VCaP (cell line): Measurements from ENCODE around the gene GDF15.
"Not testable (repeated sequence)": the region's sequence is repeated elsewhere in the genome, so short reads cannot be mapped to it uniquely, and the experiment has no call there.

Experiments
- H3K27ac ChIP-seq: fragments of 450-650 bp; 2 replicates; pipeline ENCODE4 v1.5.1; 2017
- TF ChIP-seq, protein P1 (sequence below): fragments of 450-650 bp; conservative IDR thresholded peaks from 2 replicates; pipeline ENCODE4 v1.5.1; 2017; ENCODE audit warnings: mild to moderate bottlenecking, moderate library complexity

Gene GDF15

DNA sequence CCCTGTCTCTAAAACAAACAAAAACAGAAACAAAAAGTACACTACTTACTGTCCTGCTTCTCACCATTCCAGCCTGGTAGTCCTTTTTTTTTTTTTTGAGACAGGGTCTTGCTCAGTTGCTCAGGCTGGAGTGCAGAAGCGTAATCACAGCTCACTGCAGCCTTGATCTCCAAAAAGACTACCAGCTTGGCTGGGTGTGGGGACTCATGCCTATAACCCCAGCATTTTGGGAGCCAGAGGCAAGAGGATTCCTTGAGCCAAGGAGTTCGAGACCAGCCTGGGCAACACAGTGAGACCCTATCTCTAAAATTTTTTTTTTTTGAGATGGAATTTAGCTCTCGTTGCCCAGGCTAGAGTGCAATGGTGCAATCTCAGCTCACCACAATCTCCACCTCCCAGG lies 5.1 kb upstream of the GDF15 start:
- H3K27ac ChIP-seq, result peak overlapping the region; percentile 93
- TF ChIP-seq, protein P1, sequence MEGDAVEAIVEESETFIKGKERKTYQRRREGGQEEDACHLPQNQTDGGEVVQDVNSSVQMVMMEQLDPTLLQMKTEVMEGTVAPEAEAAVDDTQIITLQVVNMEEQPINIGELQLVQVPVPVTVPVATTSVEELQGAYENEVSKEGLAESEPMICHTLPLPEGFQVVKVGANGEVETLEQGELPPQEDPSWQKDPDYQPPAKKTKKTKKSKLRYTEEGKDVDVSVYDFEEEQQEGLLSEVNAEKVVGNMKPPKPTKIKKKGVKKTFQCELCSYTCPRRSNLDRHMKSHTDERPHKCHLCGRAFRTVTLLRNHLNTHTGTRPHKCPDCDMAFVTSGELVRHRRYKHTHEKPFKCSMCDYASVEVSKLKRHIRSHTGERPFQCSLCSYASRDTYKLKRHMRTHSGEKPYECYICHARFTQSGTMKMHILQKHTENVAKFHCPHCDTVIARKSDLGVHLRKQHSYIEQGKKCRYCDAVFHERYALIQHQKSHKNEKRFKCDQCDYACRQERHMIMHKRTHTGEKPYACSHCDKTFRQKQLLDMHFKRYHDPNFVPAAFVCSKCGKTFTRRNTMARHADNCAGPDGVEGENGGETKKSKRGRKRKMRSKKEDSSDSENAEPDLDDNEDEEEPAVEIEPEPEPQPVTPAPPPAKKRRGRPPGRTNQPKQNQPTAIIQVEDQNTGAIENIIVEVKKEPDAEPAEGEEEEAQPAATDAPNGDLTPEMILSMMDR, result no peak

DNA sequence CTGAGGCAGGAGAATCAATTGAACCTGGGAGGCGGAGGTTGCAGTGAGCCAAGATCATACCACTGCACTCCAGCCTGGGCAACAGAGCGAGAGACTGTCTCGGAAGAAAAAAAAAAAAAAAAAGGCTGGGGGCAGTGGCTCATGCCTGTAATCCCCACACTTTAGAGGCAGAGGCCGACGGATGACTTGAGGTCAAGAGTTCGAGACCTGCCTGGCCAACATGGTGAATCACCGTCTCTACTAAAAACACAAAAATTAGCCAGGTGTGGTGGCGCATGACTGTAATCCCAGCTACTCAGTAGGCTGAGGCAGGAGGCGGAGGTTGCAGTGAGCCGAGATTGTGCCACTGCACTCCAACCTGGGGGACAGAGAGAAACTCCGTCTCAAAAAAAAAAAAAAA lies 2.3 kb upstream of the GDF15 start:
- not testable (repeated sequence) for H3K27ac ChIP-seq

DNA sequence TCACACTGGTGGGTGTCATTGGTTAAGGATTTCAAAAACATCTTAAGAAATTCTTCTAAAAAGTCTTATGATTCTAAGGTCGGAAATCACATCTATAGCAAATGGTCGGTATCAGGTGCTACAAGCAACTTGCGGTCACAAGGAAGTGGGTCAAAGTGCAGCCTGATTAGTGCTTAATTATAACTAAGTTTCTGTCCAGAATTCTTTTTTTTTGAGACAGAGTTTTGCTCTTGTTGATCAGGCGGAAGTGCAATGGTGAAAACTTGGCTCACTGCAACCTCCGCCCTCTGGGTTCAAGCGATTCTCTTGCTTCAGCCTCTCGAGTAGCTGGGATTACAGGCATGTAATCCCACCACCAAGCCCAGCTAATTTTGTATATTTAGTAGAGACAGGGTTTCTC lies 1.2 kb upstream of the GDF15 start:
- TF ChIP-seq, protein P1, result no peak
- H3K27ac ChIP-seq, result peak overlapping the region; percentile 51; the same call in 1 of the 2 replicates

DNA sequence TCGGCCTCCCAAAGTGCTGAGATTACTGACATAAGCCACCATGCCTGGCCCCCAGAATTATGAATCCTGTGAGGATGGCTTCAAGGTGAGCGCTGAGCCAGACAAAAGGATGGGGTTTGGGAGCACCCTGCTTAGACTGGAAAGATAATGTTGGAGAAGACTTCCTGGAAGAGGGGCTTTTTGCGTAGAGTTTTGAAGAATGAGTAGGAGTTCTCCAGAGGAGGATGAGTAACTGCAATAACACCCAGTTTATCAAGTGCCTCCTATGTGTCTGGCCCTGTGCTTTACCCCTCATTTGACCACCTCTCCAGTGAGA lies 641 bp upstream of the GDF15 start:
- TF ChIP-seq, protein P1, result no peak
- H3K27ac ChIP-seq, result peak overlapping the region; percentile 51

DNA sequence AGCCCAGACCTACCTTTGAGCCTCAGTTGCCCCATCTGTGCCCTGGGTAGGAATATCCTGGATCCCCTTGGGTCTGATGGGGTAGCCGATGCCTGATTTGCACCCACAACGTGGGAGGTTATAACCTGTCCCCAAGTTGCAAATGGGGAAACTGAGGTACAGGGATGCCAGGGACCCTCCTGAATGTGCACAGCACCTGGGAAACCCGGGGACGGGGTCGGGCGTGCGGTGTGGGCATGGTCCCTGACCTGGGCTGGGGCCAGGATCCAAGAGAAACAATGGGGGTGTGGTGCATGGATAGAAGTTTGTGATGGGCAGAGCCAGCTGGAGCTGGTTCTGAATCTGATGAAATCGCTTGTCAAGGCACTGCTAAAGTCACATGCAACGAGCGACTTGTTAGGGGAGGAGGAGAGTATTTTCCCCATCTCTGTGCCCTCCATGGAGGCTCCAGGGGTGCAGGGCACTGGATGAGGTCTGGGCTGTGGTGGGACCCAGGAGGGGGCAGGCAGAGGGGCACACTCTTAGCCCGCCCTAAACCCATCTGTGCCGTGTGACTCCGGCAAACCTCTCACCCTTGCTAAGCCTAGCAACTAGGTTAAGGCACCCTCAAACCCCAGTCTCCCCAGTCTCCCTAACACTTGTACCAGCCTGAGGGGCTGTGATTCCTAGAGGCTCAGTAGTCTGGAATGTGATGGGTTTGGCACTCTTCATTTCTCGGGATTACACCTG lies 749 bp downstream of the GDF15 start:
- TF ChIP-seq, protein P1, result no peak
- H3K27ac ChIP-seq, result peak overlapping the region; percentile 51

GRCh38 chr19:18388100-18388959 lies 2.4 kb downstream of the GDF15 start:
- TF ChIP-seq, protein P1, result peak; percentile 96
- H3K27ac ChIP-seq, result peak overlapping the region; percentile 51

DNA sequence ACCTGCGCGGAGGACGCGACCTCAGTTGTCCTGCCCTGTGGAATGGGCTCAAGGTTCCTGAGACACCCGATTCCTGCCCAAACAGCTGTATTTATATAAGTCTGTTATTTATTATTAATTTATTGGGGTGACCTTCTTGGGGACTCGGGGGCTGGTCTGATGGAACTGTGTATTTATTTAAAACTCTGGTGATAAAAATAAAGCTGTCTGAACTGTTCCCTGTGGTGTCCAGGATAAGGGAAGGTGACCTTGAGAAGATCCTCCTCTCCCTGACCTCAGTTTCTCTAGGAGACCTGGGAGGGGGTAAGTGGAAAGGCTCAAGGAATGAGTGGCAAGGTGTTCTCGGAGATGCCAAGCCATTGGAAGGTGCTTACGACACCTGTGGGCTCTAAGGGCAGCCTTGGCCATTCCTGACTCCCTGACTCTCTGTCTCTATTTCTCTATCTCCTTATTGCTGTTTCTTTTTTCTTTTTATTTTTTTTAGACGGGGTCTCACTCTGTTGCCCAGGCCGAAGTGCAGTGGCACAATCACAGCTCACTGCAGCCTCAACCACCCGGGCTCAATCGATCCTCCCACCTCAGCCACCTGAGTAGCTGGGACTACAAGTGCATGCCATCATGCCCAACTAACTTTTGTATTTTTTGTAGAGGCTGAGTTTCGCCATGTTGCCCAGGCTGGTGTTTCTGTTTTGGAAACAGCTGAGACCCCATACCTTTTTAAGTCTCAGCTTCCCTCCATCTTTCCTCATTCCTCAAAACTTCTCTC lies 3.2 kb downstream of the GDF15 start:
- peak overlapping the region; percentile 51 for H3K27ac ChIP-seq
- TF ChIP-seq, protein P1, result no peak
